Fibroblast of the aortic adventitia (primary cell): Measurements from ENCODE around the gene PIGP. TPM values are rescaled to one million over a fixed set of nuclear protein-coding genes. Genes with fewer than 3 reads are reported as not detected.
A peak's percentile ranks its signal among the peaks of the same experiment; 100 is the strongest.
"Not testable (repeated sequence)": the region's sequence is repeated elsewhere in the genome, so short reads cannot be mapped to it uniquely, and the experiment has no call there.

Source experiments
- DNase-seq: peaks from one replicate; pipeline ENCODE4 v3.0.0-alpha.2; 2010; ENCODE audit warnings: low read depth
- H3K4me3 ChIP-seq: 2 replicates; pipeline ENCODE4 v1.5.1; 2011; ENCODE audit warnings: low read depth, mild to moderate bottlenecking, control low read depth, low read length, moderate library complexity
- total RNA-seq: library from RNA; depleted of rRNA; stranded (reverse); fragments of >200 nt; gene quantifications from 2 replicates; pipeline ENCODE4 v1.2.3, GENCODE V29; 2012; ENCODE audit warnings: low replicate concordance
- TF ChIP-seq, protein P1 (sequence below): IDR thresholded peaks from 2 replicates; pipeline ENCODE4 v1.5.1; 2011; ENCODE audit warnings: mild to moderate bottlenecking, low read length, control low read depth, inconsistent platforms; ENCODE audit not compliant: insufficient read depth

Gene PIGP
- total RNA-seq = 2.2 and 19.6 TPM in 2 replicates

DNA sequence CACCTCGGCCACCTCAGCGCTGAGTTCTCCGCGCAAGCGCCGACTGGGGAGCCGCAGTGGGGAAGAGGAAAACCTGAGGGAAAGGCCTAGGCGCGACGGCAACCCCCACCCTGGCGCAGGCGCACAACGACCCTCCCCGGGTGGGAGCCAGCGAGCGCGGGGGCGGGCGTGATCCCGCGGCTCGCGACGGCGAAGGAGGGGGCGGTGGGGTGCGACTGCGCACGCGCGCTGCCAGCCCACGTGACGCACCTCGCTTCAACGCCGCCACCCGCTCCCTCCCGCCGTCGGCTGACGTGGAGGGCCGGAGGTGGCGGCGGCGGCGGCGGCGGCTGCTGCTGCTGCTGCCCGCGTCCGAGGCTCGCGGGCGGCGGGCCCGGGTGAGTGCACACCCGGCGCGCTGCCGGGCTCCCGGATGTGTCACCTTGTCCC is at the start of gene PIGP, which contains the start of gene TTC3:
TSS of gene PIGP (minus strand) at position 84 of the 429 bp plus-strand sequence. CDS start 556 bp downstream, outside the sequence.
TSS of gene TTC3 (plus strand) at position 267 of the 429 bp plus-strand sequence. CDS start 14,004 bp downstream, outside the sequence.
- DNase-seq = peak; percentile 93
- TF ChIP-seq, protein P1, sequence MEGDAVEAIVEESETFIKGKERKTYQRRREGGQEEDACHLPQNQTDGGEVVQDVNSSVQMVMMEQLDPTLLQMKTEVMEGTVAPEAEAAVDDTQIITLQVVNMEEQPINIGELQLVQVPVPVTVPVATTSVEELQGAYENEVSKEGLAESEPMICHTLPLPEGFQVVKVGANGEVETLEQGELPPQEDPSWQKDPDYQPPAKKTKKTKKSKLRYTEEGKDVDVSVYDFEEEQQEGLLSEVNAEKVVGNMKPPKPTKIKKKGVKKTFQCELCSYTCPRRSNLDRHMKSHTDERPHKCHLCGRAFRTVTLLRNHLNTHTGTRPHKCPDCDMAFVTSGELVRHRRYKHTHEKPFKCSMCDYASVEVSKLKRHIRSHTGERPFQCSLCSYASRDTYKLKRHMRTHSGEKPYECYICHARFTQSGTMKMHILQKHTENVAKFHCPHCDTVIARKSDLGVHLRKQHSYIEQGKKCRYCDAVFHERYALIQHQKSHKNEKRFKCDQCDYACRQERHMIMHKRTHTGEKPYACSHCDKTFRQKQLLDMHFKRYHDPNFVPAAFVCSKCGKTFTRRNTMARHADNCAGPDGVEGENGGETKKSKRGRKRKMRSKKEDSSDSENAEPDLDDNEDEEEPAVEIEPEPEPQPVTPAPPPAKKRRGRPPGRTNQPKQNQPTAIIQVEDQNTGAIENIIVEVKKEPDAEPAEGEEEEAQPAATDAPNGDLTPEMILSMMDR = no peak
- H3K4me3 ChIP-seq = peak within 1 kb of the TSS; percentile 92

DNA sequence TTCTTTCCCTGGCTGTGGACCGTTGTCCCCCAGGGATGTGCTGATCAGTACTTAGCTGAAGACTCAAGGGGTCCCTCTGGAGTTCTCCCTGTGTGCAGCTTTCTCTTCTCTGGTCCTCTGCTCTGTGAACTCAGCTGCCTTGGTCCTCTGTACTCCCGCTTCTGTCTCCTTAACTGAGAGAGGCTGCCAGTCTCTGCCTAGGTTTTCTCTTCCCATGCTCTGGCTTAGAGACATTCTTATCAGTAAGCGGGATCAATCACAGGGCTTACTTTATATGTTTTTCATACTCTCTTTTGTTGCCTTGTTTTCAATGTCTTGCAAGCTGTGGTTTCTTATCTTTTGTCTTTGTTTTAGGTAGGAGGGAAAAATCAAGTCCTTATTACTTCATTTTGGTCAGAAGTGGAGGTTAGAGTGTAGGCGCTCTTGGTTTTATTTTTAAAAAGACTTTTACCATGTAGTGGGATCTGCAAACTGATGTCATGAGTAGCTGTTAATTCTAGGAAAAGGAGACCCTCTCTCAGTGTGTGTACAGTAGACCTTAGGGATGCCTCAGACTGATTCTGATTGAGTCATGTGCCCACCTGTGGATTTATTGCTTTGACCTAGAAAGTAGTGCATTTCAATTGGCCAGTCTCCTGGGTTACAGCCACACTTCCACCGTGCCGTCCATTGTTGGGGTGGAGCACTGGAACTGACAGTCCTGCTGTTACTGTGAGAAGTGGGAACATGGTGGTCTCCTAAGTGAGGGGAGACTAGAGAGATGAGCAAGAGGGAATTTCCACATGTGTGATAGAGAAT is 46.7 kb upstream of the PIGP start:
- H3K4me3 ChIP-seq = no peak overlapping the region
- DNase-seq = peak; percentile 26
- TF ChIP-seq, protein P1 = no peak

DNA sequence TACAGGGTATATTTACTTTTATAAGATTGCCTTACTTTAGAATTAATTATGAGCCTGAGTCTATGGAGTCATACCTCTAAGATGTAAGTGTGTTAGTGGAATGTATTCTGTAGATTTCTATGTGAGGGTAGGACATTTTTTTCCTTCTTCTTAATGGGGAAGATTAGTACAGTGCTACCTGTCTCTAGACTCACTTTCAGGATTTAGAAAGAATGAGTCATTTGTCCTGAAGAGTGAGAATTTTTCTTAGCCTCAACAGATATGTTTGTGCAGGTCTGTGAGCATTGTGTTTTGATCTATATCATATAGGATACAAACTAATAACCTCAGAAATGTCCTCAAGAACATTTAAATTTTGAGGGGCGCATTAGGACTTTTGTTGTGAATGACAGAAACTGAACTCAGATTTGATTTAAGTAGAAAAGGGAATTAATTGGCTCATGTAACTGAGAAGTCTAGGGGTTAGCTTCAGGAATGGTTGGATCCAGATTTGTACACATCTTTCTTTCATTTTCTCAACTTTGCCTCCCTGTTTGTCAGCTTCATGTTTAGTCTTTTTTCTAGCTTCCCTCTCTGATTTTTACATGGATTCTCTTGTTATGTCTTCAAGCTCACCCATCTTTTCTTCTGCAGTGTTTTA is 45.4 kb upstream of the PIGP start:
- TF ChIP-seq, protein P1 = no peak
- no peak overlapping the region for H3K4me3 ChIP-seq
- no peak for DNase-seq

DNA sequence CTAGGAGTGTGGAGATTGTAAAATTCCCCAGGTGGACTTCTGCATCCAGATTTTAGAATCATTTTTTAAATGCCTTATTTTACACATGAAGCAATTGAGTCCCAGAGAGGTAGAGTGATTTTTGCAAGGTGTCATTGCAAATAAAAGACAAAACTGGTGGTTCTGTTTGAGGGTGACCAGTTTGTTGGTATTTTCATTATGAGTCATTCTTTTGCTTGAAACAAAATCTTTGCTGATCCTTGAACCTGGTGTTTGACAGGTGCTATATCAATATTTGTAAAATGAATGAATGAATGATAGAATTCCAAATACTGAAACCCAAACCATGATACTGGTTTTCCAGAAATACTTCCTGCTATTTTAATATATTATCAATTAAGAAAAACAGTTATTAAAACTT is 44.3 kb upstream of the PIGP start:
- no peak for DNase-seq
- no peak overlapping the region for H3K4me3 ChIP-seq
- TF ChIP-seq, protein P1 = no peak

DNA sequence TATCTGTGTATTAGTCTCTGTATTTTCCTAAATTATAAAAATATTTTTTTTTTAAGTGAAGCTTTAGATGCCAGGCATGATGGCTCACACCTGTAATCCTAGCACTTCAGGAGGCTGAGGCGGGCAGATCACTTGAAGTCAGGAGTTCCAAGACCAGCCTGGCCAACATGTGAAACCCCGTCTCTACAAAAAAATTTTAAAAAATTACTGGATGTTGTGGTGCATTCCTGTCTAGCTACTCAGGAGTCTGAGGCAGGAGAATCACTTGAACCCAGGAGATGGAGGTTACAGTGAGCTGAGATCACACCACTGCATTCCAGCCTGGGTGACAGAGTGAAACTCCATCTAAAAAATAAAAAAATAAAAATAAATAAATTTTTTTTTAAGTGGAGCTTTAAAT is 43.6 kb upstream of the PIGP start:
- not testable (repeated sequence) for H3K4me3 ChIP-seq, DNase-seq

DNA sequence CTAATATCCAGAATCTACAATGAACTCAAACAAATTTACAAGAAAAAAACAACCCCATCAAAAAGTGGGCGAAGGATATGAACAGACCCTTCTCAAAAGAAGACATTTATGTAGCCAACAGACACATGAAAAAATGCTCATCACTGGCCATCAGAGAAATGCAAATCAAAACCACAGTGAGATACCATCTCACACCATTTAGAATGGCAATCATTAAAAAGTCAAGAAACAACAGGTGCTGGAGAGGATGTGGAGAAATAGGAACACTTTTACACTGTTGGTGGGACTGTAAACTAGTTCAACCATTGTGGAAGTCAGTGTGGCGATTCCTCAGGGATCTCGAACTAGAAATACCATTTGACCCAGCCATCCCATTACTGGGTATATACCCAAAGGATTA is 41.4 kb upstream of the PIGP start:
- not testable (repeated sequence) for DNase-seq, H3K4me3 ChIP-seq

DNA sequence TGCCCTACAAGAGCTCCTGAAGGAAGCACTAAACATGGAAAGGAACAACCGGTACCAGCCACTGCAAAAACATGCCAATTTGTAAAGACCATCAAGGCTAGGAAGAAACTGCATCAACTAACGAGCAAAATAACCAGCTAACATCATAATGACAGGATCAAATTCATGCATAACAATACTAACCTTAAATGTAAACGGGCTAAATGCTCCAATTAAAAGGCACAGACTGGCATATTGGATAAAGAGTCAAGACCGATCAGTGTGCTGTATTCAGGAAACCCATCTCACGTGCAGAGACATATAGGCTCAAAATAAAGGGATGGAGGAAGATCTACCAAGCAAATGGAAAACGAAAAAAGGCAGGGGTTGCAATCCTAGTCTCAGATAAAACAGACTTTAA is 38.2 kb upstream of the PIGP start:
- H3K4me3 ChIP-seq = not testable (repeated sequence)

DNA sequence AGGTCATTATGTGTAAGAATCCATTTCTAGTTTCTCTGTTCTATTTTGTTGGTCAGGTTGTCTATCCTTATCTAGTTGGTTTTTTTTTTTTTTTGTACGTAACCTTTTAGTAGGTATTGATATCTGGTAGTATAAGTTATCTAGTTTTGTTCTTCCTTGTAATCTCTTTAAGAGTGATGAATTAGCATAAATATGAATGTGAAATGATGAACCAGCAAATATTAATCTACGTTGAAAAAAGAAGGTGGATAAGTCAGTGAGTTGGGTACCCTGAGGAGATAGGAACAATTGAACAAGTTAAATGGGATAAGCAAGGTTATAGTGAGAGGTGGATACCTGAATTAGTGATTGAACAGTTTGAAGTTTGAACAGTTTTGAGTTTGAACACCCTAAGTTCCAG is 34.1 kb upstream of the PIGP start:
- TF ChIP-seq, protein P1 = no peak
- H3K4me3 ChIP-seq = no peak overlapping the region
- no peak for DNase-seq

More for the DNA sequence above, 38.2 kb upstream of the PIGP start:
- DNase-seq = not testable (repeated sequence)

DNA sequence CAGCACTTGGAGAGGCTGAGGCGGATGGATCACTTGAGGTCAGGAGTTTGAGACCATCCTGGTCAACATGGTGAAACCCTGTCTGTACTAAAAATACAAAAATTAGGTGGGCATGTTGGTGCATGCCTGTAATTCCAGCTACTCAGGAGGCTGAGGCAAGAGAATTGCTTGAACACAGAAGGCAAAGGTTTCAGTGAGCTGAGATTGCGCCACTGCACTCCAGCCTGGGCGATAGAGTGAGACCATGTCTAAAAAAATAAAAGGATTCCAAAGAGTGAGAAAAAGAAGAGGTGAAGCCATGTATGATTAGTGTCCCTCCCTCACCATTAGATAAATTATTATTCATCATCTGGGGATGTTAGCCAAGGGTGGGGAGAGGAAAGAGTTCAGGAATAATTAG is 29.9 kb upstream of the PIGP start:
- DNase-seq, H3K4me3 ChIP-seq: not testable (repeated sequence)
